Measurements from ENCODE around the gene GSK3B.

- no peak for TF ChIP-seq TAF1 (IDR thresholded peaks at IDR 0.05; ENCODE audit: low read depth, low read length)
- no peak for TF ChIP-seq POLR2A (IDR thresholded peaks at IDR 0.05; ENCODE audit: low read depth, low read length)
- TF ChIP-seq SPI1 (IDR thresholded peaks at IDR 0.05; ENCODE audit: low read depth, low read length): no peak
- no peak for TF ChIP-seq PAX5 (IDR thresholded peaks at IDR 0.05; ENCODE audit: insufficient read depth, low read length, severe bottlenecking)
- no peak for TF ChIP-seq POLR2AphosphoS5 (IDR thresholded peaks at IDR 0.05; ENCODE audit: low read depth, low read length)
Observed at GRCh38 chr3:119964294-119964693, 130.0 kb downstream of the GSK3B start.
